GM18907 (cell line): ENCODE results near the gene CYBA.
"Not testable (repeated sequence)": the region's sequence is repeated elsewhere in the genome, so short reads cannot be mapped to it uniquely, and the experiment has no call there.

Source experiments
- ATAC-seq: cut with Tn5 transposase; IDR thresholded peaks from one replicate; pipeline ENCODE4 v1.9.1; 2021; ENCODE audit warnings: mild to moderate bottlenecking, moderate library complexity; ENCODE audit not compliant: unreplicated experiment

CYBA gene

GRCh38 chr16:88686439-88687253 is 35.8 kb upstream of the CYBA start, which contains the start of gene SNAI3:
Gene SNAI3 (minus strand): TSS chr16:88686507. CDS start chr16:88686406, 101 bp downstream.
- ATAC-seq, result peak; percentile 58

- ATAC-seq, result no peak
Measured at GRCh38 chr16:88686062-88686438, 35.2 kb upstream of the CYBA start.

- ATAC-seq, result no peak
Measured at GRCh38 chr16:88685156-88686061, 34.6 kb upstream of the CYBA start.

GRCh38 chr16:88684569-88685155 is 33.8 kb upstream of the CYBA start:
- ATAC-seq, result no peak

- peak; percentile 66 for ATAC-seq
Measured at GRCh38 chr16:88681709-88682451, 31.0 kb upstream of the CYBA start.

GRCh38 chr16:88681084-88681680 is 30.3 kb upstream of the CYBA start:
- ATAC-seq, result no peak

GRCh38 chr16:88680554-88681083 is 29.8 kb upstream of the CYBA start:
- ATAC-seq, result no peak

- ATAC-seq, result no peak
Measured at GRCh38 chr16:88678224-88678979, 27.5 kb upstream of the CYBA start.

- no peak for ATAC-seq
Measured at GRCh38 chr16:88677721-88678120, 26.9 kb upstream of the CYBA start.

- no peak for ATAC-seq
Measured at GRCh38 chr16:88676502-88677242, 25.8 kb upstream of the CYBA start.

- no peak for ATAC-seq
Measured at GRCh38 chr16:88673716-88674379, 23.0 kb upstream of the CYBA start.

GRCh38 chr16:88672776-88673175 is 21.9 kb upstream of the CYBA start:
- ATAC-seq, result no peak

GRCh38 chr16:88671806-88672205 is 21.0 kb upstream of the CYBA start:
- no peak for ATAC-seq

GRCh38 chr16:88669980-88670379 is 19.1 kb upstream of the CYBA start:
- no peak for ATAC-seq

GRCh38 chr16:88669493-88669892 is 18.6 kb upstream of the CYBA start:
- not testable (repeated sequence) for ATAC-seq

GRCh38 chr16:88667461-88667860 is 16.6 kb upstream of the CYBA start:
- no peak for ATAC-seq

- no peak for ATAC-seq
Measured at GRCh38 chr16:88665570-88665969, 14.7 kb upstream of the CYBA start.

GRCh38 chr16:88665148-88665547 is 14.3 kb upstream of the CYBA start:
- ATAC-seq, result no peak
